ENCODE measurements around the gene TAB2. TPM values are rescaled to one million over a fixed set of nuclear protein-coding genes. Genes with fewer than 3 reads are reported as not detected.

Gene TAB2
- total and polyA plus RNA-seq, 2 of the 8 experiments (the other 6 are each of a cell fraction or from before 2014, with no cell fraction given) = 40.4 to 63.0 TPM

DNA sequence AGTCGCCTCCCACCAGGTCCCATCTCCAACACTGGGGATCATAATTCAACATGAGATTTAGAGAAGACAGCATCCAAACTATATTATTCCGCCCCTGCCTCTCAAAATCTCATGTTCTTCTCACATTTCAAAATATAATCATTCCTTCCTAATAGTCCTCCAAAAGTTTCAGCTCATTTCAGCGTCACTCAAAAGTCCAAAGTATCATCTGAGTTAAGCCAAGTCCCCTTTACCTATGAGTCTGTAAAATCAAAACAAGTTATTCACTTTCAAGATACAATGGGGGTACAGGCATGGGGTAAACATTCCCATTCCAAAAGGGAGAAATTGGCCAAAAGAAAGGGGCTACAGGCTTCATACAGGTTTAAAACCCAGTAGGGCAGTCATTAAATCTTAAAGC lies 43.0 kb downstream of the TAB2 start (continued):
- TF ChIP-seq, protein P1, sequence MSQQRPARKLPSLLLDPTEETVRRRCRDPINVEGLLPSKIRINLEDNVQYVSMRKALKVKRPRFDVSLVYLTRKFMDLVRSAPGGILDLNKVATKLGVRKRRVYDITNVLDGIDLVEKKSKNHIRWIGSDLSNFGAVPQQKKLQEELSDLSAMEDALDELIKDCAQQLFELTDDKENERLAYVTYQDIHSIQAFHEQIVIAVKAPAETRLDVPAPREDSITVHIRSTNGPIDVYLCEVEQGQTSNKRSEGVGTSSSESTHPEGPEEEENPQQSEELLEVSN (IDR thresholded peaks at IDR 0.05) = no peak
- TF ChIP-seq RBBP5 (IDR thresholded peaks at IDR 0.05; ENCODE audit: borderline replicate concordance, low read depth, low read length) = no peak
- no peak for TF ChIP-seq RFX5 (IDR thresholded peaks at IDR 0.05; ENCODE audit: borderline replicate concordance, low read depth, low read length)
- TF ChIP-seq KDM1A (IDR thresholded peaks at IDR 0.05; ENCODE audit: borderline replicate concordance, low read length) = no peak
- TF ChIP-seq KDM4A (IDR thresholded peaks at IDR 0.05; ENCODE audit: low read depth, low read length, severe bottlenecking) = no peak
- TF ChIP-seq, protein P2, sequence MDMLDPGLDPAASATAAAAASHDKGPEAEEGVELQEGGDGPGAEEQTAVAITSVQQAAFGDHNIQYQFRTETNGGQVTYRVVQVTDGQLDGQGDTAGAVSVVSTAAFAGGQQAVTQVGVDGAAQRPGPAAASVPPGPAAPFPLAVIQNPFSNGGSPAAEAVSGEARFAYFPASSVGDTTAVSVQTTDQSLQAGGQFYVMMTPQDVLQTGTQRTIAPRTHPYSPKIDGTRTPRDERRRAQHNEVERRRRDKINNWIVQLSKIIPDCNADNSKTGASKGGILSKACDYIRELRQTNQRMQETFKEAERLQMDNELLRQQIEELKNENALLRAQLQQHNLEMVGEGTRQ (IDR thresholded peaks at IDR 0.05; ENCODE audit: low read length) = no peak
- TF ChIP-seq SUZ12 (IDR thresholded peaks at IDR 0.05; ENCODE audit: low read length) = no peak
